CD4-positive, alpha-beta T cell treated with Interleukin-2 at 100 ng/mL for 4 hours (primary cell): ENCODE measurements around the gene ETV5.
"Not testable (repeated sequence)": the region's sequence is repeated elsewhere in the genome, so short reads cannot be mapped to it uniquely, and the experiment has no call there.

Source experiments
- DNase-seq: peaks from one replicate; pipeline ENCODE4 v3.0.0-alpha.2; 2020; ENCODE audit warnings: low spot score

ETV5 gene

DNA sequence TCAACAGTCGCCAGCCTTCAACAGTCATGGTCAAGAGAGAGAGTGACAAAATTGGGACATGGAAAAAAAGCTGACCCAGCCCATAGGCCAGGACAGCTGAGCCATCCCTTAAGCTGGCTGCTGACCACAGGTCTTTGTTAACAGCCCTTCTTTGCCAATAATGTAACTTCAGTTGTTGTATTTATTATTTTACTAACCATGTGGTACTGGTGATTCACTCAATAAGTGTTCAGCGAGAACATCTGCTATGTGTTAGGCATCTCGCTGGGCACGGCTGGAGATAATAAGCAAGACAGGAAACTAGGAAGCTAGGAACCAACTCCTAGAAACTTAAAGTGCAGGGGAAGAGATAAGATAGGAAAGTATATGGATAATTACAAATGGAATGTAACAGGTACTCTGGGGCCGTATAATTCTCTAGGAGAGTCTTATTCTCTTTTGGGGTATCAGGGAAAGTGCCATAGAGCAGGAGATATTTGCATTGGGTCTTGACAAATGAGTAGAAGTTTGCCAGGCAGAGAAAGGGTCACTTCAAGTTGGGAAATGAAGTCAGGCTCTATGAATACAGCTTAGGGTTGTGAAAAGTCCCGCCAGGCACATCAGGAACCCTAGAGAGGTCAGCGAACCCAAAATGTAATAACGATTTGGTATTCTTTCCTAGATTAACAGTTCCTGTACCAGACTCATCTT, 87.1 kb downstream of the ETV5 start:
- DNase-seq: no peak

DNA sequence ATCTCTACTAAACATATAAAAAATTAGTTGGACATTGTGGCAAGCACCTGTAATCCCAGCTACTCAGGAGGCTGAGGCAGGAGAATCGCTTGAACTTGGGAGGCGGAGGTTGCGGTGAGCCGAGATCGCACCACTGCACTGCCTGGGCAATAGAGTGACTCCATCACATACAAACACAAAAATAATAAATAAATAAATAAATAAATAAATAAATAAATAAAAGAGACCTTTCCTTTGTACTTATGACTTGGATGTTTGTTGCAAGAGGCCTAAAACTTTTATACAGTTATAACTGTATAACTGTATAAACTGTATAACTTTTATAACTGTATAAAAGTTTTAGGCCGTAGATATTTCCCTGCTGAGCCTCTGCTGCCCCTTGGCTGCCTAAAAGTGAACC, 87.6 kb downstream of the ETV5 start:
- DNase-seq: not testable (repeated sequence)

DNA sequence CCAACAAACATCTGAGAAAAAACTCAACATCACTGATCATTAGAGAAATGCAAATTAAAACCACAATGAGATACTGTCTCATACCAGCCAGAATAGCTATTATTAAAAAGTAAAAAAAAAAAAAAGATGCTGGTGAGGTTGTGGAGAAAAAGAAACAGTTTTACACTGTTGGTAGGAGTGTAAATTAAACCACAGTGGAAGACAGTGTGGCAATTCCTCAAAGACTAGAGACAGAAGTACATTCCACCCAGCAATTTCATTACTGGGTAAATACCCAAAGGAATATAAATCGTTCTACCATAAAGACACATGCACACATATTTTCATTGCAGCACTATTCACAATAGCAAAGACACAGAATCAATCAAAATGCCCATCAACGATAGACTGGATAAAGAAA, 89.6 kb downstream of the ETV5 start:
- DNase-seq: not testable (repeated sequence)

DNA sequence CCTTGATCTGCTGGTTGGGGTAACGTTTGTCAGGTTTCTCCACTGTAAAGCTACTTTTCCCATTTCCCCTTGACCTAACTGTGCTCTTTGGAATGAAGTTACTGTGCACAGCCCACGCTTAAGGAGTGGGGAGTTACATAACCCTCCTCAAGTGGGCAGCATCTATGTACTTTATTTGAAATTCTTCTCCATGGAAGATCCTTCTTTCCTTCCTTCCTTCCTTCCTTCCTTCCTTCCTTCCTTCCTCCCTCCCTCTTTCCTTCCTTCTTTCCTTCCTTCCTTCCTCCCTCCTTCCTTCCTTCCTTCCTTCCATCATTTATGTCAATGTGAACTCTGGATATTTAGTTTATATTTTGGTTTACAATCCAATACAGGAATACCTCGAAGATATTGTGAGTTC, 94.0 kb downstream of the ETV5 start:
- DNase-seq: no peak

DNA sequence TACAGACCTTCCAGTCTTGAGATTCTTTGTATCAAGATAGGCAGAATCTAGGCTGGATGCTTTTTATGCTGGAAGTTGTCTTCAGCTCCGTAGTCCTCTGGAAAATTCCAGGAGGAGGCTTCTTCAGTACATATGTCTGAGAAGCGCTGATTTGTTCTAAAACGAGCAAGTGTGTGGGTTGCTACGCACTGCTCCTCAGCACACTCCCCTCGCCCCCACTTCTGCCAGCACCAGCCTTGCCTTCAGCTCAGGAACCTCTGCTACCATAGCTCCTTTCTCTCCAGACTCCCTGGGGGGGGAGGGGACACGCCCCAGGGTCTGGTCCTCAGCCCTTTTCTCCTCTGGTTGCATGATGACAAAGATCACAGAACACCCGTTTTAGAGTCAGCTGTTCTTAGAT, 95.6 kb downstream of the ETV5 start:
- no peak for DNase-seq

DNA sequence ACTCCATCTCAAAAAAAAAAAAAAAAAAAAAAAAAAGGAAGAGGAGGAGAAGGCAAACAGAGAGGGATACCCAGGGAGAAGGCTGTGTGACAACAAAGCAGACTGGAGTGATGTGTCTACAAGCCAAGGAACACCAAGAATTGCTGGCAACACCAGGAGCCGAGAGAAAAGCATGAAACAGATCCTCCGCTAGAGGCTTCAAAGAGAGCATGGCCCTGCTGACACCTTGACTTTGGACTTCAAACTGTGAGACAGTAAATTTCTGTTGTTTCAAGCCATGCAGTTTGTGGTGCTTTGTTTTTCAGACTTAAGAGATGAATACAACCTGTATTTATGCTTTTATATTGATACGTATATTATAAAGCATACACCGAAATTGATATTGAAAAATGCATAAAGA, 96.8 kb downstream of the ETV5 start:
- no peak for DNase-seq

DNA sequence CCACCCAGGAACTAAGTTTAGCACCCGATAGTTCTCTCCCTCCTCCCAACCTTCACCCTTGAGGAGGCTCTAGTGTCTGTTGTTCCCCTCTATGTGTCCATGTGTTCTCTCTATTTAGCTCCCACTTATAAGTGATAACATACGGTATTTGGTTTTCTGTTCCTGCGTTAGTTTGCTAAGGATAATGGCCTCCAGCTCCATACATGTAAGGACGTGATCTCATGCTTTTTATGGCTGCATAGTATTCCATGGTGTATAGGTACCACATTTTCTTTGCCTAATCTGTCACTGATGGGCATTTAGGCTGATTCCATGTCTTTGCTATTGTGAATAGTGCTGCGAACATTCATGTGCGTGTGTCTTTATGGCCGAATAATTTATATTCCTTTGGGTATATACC, 104.2 kb downstream of the ETV5 start:
- DNase-seq: no peak

DNA sequence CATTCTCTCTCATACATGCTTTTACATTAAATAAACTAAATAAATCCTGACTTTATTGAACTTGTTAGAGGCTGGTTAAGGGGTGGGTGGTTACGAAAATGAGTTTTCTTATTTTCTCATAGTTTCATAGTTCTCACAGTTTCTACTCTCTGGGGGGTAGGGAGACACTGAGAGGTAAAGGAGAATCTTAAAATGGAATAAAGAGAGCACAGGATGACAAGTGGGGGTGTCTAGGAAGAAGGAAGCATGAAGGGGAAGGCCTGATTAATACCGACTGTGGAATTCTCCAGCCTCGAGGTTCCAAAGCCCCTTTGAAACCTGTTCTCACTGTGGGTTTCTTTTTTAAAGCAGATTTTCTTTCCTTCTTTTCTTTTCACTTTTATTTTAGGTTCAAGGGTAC, 104.7 kb downstream of the ETV5 start:
- DNase-seq: no peak

DNA sequence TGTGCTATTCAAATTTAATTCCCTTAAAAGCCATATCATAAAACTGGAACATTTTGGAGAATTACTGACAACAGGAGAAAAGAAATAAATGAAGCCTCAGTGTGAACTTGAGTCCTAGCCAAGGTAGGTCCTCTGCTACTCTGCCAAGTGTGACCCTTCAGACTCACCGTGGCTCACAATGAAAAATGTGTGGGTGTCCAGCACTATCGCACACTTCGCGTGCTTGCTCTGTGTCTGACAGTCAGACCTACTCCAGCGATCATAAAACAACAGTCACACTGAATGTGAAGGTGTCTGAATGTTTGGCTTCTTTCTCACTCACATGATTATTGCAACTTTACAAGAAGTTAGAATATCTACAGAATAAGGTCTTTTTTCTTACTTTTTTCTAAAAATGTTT, 105.3 kb downstream of the ETV5 start:
- DNase-seq: no peak

DNA sequence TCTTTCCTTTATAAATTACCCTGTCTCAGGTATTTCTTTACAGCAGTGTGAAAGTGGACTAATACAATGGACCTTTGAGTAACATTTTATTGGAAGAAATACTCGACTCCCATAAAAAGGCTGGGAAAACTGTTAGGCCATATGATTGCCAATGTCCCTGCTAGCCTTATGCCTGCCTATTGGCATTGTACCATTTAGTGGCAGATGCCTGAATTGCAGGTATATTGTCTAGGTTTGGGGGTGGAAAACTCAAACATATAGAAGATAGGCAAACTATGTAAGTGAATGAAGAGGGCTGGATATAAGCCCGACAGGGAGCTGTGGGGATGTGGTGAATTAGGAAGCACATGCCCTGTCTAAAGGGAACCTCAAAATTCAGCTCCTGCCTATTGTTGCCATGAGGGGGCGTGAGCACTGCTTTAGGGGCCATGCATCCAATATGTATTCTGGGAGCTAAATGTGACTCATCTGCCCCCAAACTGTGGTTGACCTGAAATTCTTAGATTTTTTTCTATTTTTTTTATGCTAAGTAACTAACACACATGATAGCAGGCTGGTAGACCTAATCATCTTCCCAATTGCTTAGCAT, 105.9 kb downstream of the ETV5 start:
- no peak for DNase-seq

DNA sequence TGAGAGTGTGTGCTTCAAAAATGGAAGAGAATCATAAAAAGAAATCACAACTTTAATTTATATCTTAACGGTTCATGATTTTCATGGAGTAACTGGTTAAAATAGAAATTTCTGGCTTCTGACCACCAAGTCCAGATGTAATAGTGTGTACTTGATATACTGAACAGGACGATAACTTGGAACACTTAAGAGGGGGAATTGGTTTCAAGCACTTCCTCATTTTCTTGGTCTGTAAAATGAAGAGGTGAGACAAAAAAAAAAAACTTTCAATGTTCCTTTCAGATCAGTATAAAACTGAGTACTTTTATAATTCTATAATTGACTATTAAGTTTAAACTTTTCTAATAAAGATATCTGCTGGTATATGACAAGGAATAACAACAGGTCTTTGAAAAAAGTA, 107.0 kb downstream of the ETV5 start:
- DNase-seq: no peak

DNA sequence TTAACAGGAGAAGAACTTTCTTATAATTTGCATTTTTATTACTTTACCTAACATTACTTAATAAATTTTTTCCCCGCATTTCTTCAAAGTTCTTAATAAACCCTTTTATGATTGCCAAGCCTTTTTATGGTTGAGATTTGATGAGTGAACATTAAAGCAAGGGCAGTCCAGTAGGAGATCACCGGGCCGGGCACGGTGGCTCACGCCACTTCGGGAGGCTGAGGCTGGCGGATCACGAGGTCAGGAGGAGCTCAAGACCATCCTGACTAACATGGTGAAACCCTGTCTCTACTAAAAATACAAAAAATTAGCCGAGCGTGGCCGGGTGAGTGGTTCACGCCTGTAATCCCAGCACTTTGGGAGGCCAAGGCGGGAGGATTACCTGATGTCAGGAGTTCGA, 109.7 kb downstream of the ETV5 start:
- DNase-seq: no peak

DNA sequence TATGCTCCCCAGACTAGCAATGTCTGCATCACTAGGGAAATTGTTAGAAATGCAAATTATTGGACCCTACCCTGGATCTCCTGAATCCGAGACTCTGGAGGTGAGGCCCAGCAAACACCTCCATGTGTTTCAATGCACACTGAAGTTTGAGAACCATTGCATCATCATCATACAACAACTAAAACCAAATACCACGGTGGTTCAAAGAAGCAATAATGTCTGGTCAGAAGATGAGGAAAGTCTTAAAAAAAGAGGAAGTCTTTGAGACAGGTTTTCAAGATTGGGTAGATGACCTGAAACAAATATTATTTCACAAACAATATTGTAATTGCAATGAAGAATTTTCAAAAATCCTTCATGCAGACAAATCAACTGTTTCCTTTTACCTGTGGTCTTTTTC, 110.8 kb downstream of the ETV5 start:
- DNase-seq: no peak

DNA sequence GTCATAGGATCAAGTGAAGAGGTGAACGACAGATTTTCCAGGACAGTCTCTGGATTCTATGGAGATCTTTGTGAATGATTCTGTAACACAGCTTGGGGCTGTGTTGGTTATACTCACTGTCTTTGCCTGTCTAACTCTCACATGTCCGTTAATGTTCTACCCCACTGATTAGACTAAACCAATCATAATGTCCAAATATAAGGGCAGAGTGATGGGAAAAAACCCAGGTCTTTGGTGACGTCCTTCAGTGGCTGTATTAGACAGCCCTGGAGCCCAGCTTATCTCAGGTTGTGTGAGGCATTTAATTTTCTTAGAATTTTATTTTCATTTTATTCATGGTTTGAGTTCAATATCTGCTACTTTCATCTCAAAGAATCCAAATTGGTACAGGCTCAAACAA, 111.8 kb downstream of the ETV5 start:
- no peak for DNase-seq
